Stimulated activated CD4-positive, alpha-beta T cell treated with anti-CD3 and anti-CD28 coated beads, Interleukin-1b, Interleukin-23, amount 100 ng/mL, for 1 hour (primary cell): ENCODE results near the gene CDC42BPA.

ENCODE experiments used
- DNase-seq, 2 donors: peaks; one replicate each; pipeline ENCODE4 v3.0.0-alpha.2; 2020; ENCODE audit warnings: low read depth in 2 of 2

CDC42BPA gene

GRCh38 chr1:226994586-226995364 is 323.5 kb downstream of the CDC42BPA start:
- DNase-seq = no peak

GRCh38 chr1:226993814-226994585 is 324.3 kb downstream of the CDC42BPA start:
- DNase-seq = no peak

- no peak for DNase-seq
Observed at GRCh38 chr1:226991920-226992319, 326.4 kb downstream of the CDC42BPA start.

GRCh38 chr1:226990133-226990716 is 328.1 kb downstream of the CDC42BPA start:
- peak in 1 of 2 donors; percentile 13 for DNase-seq

DNA sequence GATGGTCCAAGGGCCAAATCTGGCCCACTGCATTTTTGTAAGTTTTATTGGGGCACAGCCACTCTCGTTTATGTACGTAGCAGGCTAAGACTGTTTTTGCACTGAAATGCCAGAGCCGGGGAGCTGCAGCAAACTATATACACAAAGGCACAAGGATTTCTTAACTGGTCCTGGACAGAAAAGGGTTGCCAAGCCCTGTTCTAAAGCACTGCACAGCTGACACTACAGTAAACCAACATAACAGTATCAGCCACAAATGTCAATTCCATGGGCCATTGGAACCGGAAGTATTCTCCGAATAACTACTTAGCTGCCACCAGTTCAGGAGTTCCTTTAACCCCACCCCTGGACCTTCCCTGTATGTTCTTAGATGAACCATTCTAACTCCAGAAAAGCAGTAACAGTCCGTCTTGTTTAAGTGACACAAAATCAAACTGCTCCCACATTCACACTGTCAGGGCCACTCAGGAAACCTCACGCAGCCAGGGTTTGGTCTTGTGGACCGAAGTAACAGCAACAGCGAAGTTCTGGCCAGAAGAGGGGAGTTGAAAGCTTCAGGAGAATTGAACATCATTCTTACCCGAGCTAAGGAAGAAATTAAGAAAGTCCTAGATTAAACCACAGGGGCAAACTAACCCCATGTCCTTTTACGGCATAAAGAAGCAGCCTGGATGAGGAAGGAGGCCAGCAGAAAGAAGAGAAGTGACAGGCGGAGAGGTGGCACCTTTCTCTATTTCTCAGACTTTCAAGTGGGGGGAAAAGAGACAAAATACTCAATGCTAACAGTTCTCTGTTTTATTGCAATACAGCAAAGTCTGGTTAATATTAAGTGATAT is 329.0 kb downstream of the CDC42BPA start:
- no peak for DNase-seq

DNA sequence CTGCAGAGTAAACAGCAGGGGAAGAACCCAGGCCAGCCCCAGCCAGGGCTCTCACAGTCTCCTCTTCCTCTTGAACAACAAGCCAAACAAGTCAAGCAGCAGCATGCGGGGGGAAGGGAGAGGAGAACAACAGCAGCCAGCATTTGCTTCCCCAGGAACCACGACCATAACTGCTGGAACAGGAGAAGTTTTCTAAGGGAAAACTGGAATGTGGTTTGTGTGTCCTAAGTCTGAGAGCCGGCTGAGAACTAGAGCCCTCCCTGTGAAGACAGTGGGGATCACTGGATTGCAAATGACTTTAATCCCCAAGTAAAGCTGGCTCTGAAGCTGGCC is 330.0 kb downstream of the CDC42BPA start:
- DNase-seq = no peak

- DNase-seq = no peak
Observed at GRCh38 chr1:226987623-226988333, 330.5 kb downstream of the CDC42BPA start.

DNA sequence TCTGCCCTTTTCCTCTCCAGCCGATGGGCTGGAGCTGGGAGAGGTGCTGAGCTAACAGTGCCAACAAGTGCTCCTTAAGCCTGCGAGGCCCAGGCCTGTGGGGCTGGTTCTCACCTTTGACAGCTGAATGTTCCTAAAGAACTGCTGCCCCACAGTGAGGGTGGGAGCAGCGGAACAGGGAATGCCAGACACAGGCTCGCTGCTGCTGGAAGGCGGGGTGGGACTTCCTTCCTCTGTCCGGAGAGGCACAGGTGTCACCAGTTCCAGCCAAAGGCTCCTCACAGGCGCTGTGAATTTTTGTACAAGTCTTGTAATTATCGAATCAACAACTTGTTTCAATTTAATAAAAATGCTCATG is 331.1 kb downstream of the CDC42BPA start:
- DNase-seq = no peak

DNA sequence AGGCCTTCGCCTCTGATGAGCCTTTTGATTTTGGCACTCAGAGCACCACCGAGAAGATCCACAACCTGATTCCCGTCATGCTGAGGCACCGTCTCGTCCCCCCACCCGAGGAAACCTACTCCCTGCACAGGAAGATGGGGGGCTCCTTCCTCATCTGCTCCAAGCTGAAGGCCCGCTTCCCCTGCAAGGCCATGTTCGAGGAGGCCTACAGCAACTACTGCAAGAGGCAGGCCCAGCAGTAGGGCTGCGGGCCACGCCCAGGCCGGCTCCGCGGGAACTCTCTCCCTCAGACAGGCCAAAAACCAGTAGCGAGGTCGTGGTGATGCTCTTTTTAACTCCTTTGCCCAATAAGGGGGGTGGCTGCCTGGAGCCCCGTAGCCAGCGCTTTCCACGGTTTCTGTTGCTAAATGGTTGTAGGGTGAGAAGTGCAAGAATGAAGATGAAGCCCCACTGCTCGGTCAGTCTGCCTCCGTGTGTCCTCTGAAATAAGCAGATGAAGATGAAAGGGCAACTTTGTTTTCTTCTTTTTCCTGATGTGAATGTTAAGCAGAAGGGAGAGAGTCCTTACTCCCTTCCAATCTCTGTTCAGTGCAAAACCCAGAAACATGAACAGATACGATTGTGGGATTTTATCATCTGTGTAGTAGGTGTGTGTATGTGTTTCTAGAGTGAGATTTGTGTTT is 331.7 kb downstream of the CDC42BPA start:
- no peak for DNase-seq

DNA sequence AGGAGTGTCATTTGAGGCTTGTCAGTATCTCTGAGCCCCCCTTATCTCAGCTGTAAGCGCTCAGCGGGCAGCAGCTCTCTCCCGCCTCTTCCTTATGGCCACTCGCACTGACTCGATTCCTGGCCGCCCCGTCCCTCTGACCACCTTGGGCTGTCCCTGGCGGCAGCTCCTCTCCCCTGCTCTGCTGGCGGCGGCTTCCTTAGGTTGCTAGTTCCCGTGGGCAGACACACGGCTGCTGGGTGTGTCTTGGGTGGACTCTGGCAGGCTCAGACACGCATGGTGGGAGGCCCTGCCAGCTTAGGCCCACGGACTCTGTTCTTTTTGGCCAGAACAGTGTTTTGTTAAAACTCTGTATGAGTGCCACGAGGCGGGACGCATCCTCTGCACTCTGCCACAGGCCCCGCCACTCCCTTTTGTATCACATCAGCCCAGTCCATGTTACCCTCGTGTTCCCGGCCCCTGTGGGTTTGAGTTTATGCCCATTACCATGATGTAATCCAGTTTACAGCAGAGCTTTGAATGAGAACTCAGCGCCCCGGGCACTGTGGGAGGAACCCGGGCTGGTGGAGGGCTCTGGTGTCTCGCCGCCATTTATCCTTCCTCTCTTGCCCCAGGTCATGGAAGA is 332.3 kb downstream of the CDC42BPA start:
- DNase-seq = no peak

GRCh38 chr1:226985239-226985838 is 333.0 kb downstream of the CDC42BPA start:
- DNase-seq = no peak

GRCh38 chr1:226984521-226985238 is 333.6 kb downstream of the CDC42BPA start:
- no peak for DNase-seq

- DNase-seq = no peak
Observed at GRCh38 chr1:226983992-226984364, 334.3 kb downstream of the CDC42BPA start.

DNA sequence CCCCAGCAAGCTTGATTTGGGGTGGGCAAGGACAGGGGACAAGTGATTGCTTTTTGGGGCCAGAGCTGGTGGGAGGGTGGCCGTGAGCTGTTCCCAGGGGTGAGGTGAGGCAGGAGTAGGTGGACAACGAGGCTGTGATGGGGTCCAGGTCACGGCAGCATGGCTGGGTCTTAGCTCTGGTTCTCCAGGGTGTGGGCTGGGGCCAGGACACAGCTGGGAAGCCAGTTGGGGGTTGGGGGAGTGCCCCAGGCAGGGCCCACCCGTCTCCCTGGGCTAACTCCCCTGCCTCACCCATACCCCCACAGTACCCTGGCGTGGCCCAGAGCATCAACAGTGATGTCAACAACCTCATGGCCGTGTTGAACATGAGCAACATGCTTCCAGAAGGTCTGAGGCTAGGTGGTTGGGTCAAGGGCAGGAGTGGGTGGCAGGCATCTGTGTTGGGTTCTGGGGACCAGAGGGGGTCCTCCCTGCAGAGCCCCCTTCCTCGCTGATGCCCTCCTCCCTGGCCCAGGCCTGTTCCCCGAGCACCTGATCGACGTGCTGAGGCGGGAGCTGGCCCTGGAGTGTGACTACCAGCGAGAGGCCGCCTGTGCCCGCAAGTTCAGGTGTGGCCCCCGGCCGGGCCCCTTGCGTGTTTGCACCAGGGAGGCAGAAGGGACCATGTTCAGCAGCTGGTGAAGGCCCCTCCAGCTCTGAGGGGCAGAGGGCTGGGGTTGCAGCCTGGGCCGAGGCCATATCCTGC is 334.9 kb downstream of the CDC42BPA start:
- DNase-seq = no peak

GRCh38 chr1:226982451-226983177 is 335.7 kb downstream of the CDC42BPA start:
- no peak for DNase-seq

- DNase-seq = no peak
Observed at GRCh38 chr1:226981838-226982237, 336.5 kb downstream of the CDC42BPA start.

DNA sequence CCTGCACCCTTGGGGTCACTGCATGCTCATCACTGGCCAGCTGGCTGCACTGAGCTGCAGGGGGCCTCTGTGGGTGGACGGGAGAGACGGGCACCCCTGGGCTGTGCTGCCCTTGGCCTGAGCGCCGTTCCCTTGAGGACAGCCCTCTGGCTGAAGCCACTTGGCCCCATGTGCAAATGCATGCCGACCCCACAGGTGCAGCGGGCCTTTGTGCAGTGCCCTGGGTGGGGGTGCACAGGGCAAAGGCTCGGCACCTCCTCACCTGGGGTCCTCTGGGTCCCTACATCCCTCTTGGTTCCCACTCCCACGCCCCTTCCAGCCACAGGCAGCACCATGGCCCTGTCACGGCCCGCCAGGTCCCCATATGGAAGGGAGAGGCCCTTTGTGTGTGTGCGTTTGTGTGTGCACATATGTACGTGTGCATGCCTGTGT is 336.9 kb downstream of the CDC42BPA start:
- DNase-seq = no peak
